ENCODE data around the gene TRMO. TPM values are rescaled to one million over a fixed set of nuclear protein-coding genes. Genes with fewer than 3 reads are reported as not detected.

Gene TRMO
- total and polyA plus RNA-seq, 2 experiments from 2014 or later, result 5.0 to 6.4 TPM

GRCh38 chr9:97930972-97931371 lies 8.7 kb upstream of the TRMO start (continued):
- TF ChIP-seq CTCF (conservative IDR thresholded peaks at IDR 0.05; ENCODE audit: low read depth in 2 of 2) (no peak), STAT1 (IDR thresholded peaks at IDR 0.05; ENCODE audit: unreplicated experiment) (no peak), EZH2 (IDR thresholded peaks at IDR 0.05; ENCODE audit: low read depth, unreplicated experiment) (no peak), ZNF114 (CRISPR knock-in tag; IDR thresholded peaks at IDR 0.05) (no peak), JUNB (IDR thresholded peaks at IDR 0.05; ENCODE audit: unreplicated experiment) (no peak), POLR2AphosphoS5 (IDR thresholded peaks at IDR 0.05; ENCODE audit: low read depth) (no peak)
- TF ChIP-seq, protein P1, sequence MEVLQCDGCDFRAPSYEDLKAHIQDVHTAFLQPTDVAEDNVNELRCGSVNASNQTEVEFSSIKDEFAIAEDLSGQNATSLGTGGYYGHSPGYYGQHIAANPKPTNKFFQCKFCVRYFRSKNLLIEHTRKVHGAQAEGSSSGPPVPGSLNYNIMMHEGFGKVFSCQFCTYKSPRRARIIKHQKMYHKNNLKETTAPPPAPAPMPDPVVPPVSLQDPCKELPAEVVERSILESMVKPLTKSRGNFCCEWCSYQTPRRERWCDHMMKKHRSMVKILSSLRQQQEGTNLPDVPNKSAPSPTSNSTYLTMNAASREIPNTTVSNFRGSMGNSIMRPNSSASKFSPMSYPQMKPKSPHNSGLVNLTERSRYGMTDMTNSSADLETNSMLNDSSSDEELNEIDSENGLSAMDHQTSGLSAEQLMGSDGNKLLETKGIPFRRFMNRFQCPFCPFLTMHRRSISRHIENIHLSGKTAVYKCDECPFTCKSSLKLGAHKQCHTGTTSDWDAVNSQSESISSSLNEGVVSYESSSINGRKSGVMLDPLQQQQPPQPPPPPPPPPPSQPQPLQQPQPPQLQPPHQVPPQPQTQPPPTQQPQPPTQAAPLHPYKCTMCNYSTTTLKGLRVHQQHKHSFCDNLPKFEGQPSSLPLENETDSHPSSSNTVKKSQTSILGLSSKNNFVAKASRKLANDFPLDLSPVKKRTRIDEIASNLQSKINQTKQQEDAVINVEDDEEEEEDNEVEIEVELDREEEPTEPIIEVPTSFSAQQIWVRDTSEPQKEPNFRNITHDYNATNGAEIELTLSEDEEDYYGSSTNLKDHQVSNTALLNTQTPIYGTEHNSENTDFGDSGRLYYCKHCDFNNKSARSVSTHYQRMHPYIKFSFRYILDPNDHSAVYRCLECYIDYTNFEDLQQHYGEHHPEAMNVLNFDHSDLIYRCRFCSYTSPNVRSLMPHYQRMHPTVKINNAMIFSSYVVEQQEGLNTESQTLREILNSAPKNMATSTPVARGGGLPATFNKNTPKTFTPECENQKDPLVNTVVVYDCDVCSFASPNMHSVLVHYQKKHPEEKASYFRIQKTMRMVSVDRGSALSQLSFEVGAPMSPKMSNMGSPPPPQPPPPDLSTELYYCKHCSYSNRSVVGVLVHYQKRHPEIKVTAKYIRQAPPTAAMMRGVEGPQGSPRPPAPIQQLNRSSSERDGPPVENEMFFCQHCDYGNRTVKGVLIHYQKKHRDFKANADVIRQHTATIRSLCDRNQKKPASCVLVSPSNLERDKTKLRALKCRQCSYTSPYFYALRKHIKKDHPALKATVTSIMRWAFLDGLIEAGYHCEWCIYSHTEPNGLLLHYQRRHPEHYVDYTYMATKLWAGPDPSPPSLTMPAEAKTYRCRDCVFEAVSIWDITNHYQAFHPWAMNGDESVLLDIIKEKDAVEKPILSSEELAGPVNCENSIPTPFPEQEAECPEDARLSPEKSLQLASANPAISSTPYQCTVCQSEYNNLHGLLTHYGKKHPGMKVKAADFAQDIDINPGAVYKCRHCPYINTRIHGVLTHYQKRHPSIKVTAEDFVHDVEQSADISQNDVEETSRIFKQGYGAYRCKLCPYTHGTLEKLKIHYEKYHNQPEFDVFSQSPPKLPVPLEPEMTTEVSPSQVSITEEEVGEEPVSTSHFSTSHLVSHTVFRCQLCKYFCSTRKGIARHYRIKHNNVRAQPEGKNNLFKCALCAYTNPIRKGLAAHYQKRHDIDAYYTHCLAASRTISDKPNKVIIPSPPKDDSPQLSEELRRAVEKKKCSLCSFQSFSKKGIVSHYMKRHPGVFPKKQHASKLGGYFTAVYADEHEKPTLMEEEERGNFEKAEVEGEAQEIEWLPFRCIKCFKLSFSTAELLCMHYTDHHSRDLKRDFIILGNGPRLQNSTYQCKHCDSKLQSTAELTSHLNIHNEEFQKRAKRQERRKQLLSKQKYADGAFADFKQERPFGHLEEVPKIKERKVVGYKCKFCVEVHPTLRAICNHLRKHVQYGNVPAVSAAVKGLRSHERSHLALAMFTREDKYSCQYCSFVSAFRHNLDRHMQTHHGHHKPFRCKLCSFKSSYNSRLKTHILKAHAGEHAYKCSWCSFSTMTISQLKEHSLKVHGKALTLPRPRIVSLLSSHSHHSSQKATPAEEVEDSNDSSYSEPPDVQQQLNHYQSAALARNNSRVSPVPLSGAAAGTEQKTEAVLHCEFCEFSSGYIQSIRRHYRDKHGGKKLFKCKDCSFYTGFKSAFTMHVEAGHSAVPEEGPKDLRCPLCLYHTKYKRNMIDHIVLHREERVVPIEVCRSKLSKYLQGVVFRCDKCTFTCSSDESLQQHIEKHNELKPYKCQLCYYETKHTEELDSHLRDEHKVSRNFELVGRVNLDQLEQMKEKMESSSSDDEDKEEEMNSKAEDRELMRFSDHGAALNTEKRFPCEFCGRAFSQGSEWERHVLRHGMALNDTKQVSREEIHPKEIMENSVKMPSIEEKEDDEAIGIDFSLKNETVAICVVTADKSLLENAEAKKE (CRISPR knock-in tag; IDR thresholded peaks at IDR 0.05), result no peak

DNA sequence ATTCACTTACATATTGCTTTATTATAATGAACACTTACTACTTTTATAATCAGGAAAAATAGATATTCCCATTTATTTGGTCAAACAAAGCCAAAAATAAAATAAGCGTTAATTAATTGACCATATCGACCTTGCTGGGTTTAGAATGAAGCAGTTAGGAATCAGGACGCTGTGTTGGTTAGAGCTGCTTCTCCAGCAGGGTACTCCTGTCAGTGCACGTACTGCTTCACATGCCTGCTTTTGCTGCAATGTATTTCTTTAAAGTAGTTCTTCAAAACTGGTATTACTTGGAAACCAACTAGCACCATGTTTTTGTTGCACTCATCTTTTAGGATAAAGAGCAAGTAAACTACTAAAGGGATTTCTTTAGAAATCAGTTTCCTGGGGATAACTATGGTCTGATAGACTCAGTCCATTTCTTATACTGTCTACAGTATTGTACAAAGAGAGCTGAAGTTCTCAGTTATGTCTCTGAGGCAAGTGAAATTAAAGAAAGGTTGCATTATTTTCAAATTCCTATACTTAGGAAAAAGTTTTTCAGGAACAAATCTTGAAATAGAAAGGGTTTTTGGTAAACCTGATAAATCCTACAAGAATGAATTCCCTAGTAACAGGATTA lies 6.8 kb upstream of the TRMO start:
- Mint-ChIP-seq H3K9me3 (no peaks in the 10 kb centered on the region), H3K27me3 (ENCODE audit: insufficient read depth, low read depth, poor library complexity) (peaks cover 3% of the 10 kb centered on the region), H3K36me3 (ENCODE audit: low read depth) (no peaks in the 10 kb centered on the region), H3K4me3 (no peak overlapping the region), H3K4me1 (no peaks in the 10 kb centered on the region), H3K27ac (no peak overlapping the region)
- Histone ChIP-seq H3K27me3 (ENCODE audit: insufficient read depth) (peaks cover 37% of the 10 kb centered on the region), H4K20me1 (replicated peaks; ENCODE audit: insufficient read depth) (no peaks in the 10 kb centered on the region), H3K4me2 (no peak overlapping the region), H3K4me1 (ENCODE audit: insufficient read depth) (no peaks in the 10 kb centered on the region), H3F3A (replicated peaks; ENCODE audit: low read depth) (no peaks in the 10 kb centered on the region), H3K79me2 (replicated peaks; ENCODE audit: insufficient read depth) (no peaks in the 10 kb centered on the region), H3K9me2 (ENCODE audit: insufficient read depth) (no peaks in the 10 kb centered on the region), H3K27ac (ENCODE audit: low read depth) (no peak overlapping the region), H2AFZ (no peak overlapping the region), H3K36me3 (ENCODE audit: insufficient read depth) (no peaks in the 10 kb centered on the region), H3K4me3 (no peak overlapping the region)
- ATAC-seq, result no peak
- no peak for DNase-seq (ENCODE audit: low spot score)
- no peak for TF ChIP-seq ZNF331 (CRISPR knock-in tag; IDR thresholded peaks at IDR 0.05; ENCODE audit: low read depth)
- TF ChIP-seq EZH2phosphoT487 (IDR thresholded peaks at IDR 0.05; ENCODE audit: unreplicated experiment), result no peak

Data from GM23338 (cell line).